Calu3 (cell line): ENCODE data around the gene NUDT8. TPM values are rescaled to one million over a fixed set of nuclear protein-coding genes. Genes with fewer than 3 reads are reported as not detected.

ENCODE experiments used
- BruUV-seq: library from RNA; stranded (reverse); fragments of 400-500 nt; replicated peaks from 2 replicates; lab custom pipeline; 2021; lab: Mats Ljungman, UMichigan
- CTCF ChIA-PET: fragments of 300-600 bp; sonication (Branson Sonifier 250); formaldehyde crosslinking; loops from one replicate; lab custom pipeline; 2022; ENCODE audit warnings: antibody characterized with exemption; lab: Charles Lee
- DNase-seq: peaks from one replicate; pipeline ENCODE4 v3.0.0; 2022
- H3K27ac Mint-ChIP-seq: one replicate; pipeline ENCODE4 v1.8.0; 2022; ENCODE audit warnings: mixed read lengths; ENCODE audit not compliant: unreplicated experiment
- H3K27me3 Mint-ChIP-seq: one replicate; pipeline ENCODE4 v1.8.0; 2022; ENCODE audit warnings: mixed read lengths; ENCODE audit not compliant: unreplicated experiment
- H3K36me3 Mint-ChIP-seq: one replicate; pipeline ENCODE4 v1.8.0; 2022; ENCODE audit warnings: mild to moderate bottlenecking, moderate library complexity, mixed read lengths; ENCODE audit not compliant: insufficient read depth, unreplicated experiment
- H3K4me1 Mint-ChIP-seq: one replicate; pipeline ENCODE4 v1.8.0; 2022; ENCODE audit warnings: mild to moderate bottlenecking, low read depth, mixed read lengths; ENCODE audit not compliant: unreplicated experiment
- H3K4me3 Mint-ChIP-seq: one replicate; pipeline ENCODE4 v1.8.0; 2022; ENCODE audit warnings: mild to moderate bottlenecking, low read depth, moderate library complexity, mixed read lengths; ENCODE audit not compliant: unreplicated experiment
- H3K9me3 Mint-ChIP-seq: one replicate; pipeline ENCODE4 v1.8.0; 2022; ENCODE audit warnings: low read depth, mixed read lengths; ENCODE audit not compliant: unreplicated experiment
- CTCF ChIP-seq: fragments of 200-600 bp; IDR thresholded peaks from one replicate; pipeline ENCODE4 v1.8.0; 2022; ENCODE audit warnings: antibody characterized with exemption; ENCODE audit not compliant: unreplicated experiment
- intact Hi-C: fragments of 100-400 bp; cut with micrococcal nuclease; formaldehyde crosslinking; loops from one replicate; pipeline ENCODE4 v1.10.0; 2022; ENCODE audit not compliant: unreplicated experiment
- total RNA-seq: library from RNA; stranded (reverse); gene quantifications from 2 replicates; pipeline ENCODE4 v1.2.3, GENCODE V29; 2022

NUDT8 gene
- total RNA-seq, 1 experiment from 2014 or later = 9.7 TPM

- Mint-ChIP-seq H3K36me3 (no peaks in the 10 kb centered on the region), H3K4me1 (no peaks in the 10 kb centered on the region), H3K4me3 (no peak overlapping the region), H3K9me3 (no peaks in the 10 kb centered on the region), H3K27ac (no peak overlapping the region), H3K27me3 (no peaks in the 10 kb centered on the region)
- intact Hi-C loops = no loop called here
- no peak for DNase-seq
- TF ChIP-seq CTCF = no peak
- CTCF ChIA-PET = no interaction called here
- BruUV-seq = no TSS peak
These were observed 7.2 kb upstream of the NUDT8 start for GRCh38 chr11:67636962-67637361.

- intact Hi-C loops = no loop called here
- Mint-ChIP-seq H3K4me3 (no peak overlapping the region), H3K27ac (no peak overlapping the region), H3K27me3 (no peaks in the 10 kb centered on the region), H3K36me3 (peaks cover 6% of the 10 kb centered on the region), H3K4me1 (no peaks in the 10 kb centered on the region), H3K9me3 (no peaks in the 10 kb centered on the region)
- CTCF ChIA-PET = no interaction called here
- BruUV-seq = no TSS peak
- TF ChIP-seq CTCF = no peak
- DNase-seq = no peak
These were observed 5.4 kb upstream of the NUDT8 start for GRCh38 chr11:67635231-67635521.

- Mint-ChIP-seq H3K27ac (no peak overlapping the region), H3K27me3 (no peaks in the 10 kb centered on the region), H3K36me3 (peaks cover 11% of the 10 kb centered on the region), H3K4me1 (no peaks in the 10 kb centered on the region), H3K9me3 (no peaks in the 10 kb centered on the region), H3K4me3 (no peak overlapping the region)
- no TSS peak for BruUV-seq
- CTCF ChIA-PET = no interaction called here
- TF ChIP-seq CTCF = no peak
- intact Hi-C loops = no loop called here
- DNase-seq = no peak
These were observed 4.9 kb upstream of the NUDT8 start for GRCh38 chr11:67634366-67635230.

GRCh38 chr11:67633758-67634365 is 4.1 kb upstream of the NUDT8 start:
- DNase-seq = no peak
- Mint-ChIP-seq H3K9me3 (no peaks in the 10 kb centered on the region), H3K36me3 (peaks cover 11% of the 10 kb centered on the region), H3K27me3 (no peaks in the 10 kb centered on the region), H3K27ac (no peak overlapping the region), H3K4me3 (no peak overlapping the region), H3K4me1 (no peaks in the 10 kb centered on the region)
- BruUV-seq = no TSS peak
- no peak for TF ChIP-seq CTCF
- intact Hi-C loops = loop anchor here (2.0 kb wide), 1 partner anchor 25 kb away; no protein-coding TSS in a partner anchor
- CTCF ChIA-PET = no interaction called here
